Activated CD8-positive, alpha-beta memory T cell treated with anti-CD3 and anti-CD28 coated beads, Interleukin-2, amount 10 ng/mL, durations not matched to agents 7 days and 5 days (primary cell): ENCODE data around the gene ARHGAP5. TPM values are rescaled to one million over a fixed set of nuclear protein-coding genes. Genes with fewer than 3 reads are reported as not detected.
"Not testable (repeated sequence)": the region's sequence is repeated elsewhere in the genome, so short reads cannot be mapped to it uniquely, and the experiment has no call there.

Experiments
- ATAC-seq: fragments of 150-1000 bp; cut with Tn5 transposase; one replicate; pipeline ENCODE4 v1.10.0; 2021; ENCODE audit warnings: moderate library complexity
- CTCF ChIA-PET: fragments of 350-600 bp; sonication (Branson Sonifier 250); formaldehyde crosslinking; loops from one replicate; lab custom pipeline; 2021; ENCODE audit warnings: antibody characterized with exemption; lab: Charles Lee
- DNase-seq: peaks from one replicate; pipeline ENCODE4 v3.0.0-alpha.2; 2020
- H3K27ac Mint-ChIP-seq: one replicate; pipeline ENCODE4 v1.8.0; 2021; ENCODE audit warnings: mild to moderate bottlenecking, mixed read lengths
- H3K27me3 Mint-ChIP-seq: one replicate; pipeline ENCODE4 v1.8.0; 2021; ENCODE audit warnings: mixed read lengths
- H3K36me3 Mint-ChIP-seq: one replicate; pipeline ENCODE4 v1.8.0; 2021; ENCODE audit warnings: mild to moderate bottlenecking, mixed read lengths
- H3K4me1 Mint-ChIP-seq: one replicate; pipeline ENCODE4 v1.8.0; 2021; ENCODE audit warnings: mixed read lengths
- H3K4me3 Mint-ChIP-seq: one replicate; pipeline ENCODE4 v1.8.0; 2021; ENCODE audit warnings: mild to moderate bottlenecking, moderate library complexity, mixed read lengths
- H3K9me3 Mint-ChIP-seq: one replicate; pipeline ENCODE4 v1.8.0; 2022; ENCODE audit warnings: low read depth, mixed read lengths
- total RNA-seq, 2 experiments: library from RNA; stranded (reverse); gene quantifications; one replicate each; pipeline ENCODE4 v1.2.3, GENCODE V29; 2021

The ARHGAP5 gene
- total RNA-seq, 2 experiments from 2014 or later: 25.8 to 29.4 TPM

DNA sequence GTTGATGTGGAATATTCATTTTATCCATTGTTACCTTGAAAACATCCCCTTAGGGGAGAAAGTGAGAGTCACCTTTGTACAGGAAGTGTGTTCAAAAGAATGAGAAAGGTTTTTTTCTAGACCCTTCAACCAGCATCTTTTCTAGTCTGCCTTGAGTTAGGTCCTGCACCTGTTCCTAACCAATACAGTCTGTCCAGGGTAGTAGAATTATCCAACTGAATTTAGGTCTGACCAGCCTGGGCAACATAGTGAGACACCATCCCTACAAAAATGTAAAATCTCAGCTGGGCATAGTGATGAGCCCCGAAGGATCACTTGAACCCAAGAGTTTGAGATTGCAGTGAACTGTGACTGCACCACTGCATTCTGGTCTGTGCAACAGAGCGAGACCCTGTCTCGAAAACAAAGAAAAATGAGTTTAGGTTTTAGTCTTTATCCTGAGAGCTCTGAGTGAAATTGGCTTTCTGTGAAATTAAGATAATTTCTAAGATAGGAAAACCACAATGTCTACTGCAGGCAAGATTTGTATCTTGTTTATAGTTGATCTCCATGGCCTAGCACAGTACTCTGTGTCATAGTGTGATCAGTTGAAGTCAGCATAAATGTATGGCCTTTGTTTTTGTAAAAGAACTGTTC lies 25.2 kb downstream of the ARHGAP5 start:
- no peaks in the 10 kb centered on the region for H3K27me3 Mint-ChIP-seq
- DNase-seq (peak; percentile 41), ATAC-seq (peak; percentile 94)
- CTCF ChIA-PET: no interaction called here
- H3K36me3 Mint-ChIP-seq: peaks cover 10% of the 10 kb centered on the region
- H3K4me3 Mint-ChIP-seq: no peak overlapping the region
- peaks cover 23% of the 10 kb centered on the region for H3K4me1 Mint-ChIP-seq
- peak overlapping the region; percentile 53 for H3K27ac Mint-ChIP-seq
- H3K9me3 Mint-ChIP-seq: no peaks in the 10 kb centered on the region

- no peak overlapping the region for H3K27ac Mint-ChIP-seq
- no peak for ATAC-seq
Measured at GRCh38 chr14:32102968-32103367, 25.9 kb downstream of the ARHGAP5 start.

GRCh38 chr14:32104308-32104707 lies 27.2 kb downstream of the ARHGAP5 start:
- DNase-seq (no peak), ATAC-seq (no peak)
- Mint-ChIP-seq H3K4me1 (peaks cover 23% of the 10 kb centered on the region), H3K4me3 (no peak overlapping the region), H3K9me3 (no peaks in the 10 kb centered on the region), H3K27ac (no peak overlapping the region), H3K36me3 (peaks cover 8% of the 10 kb centered on the region), H3K27me3 (no peaks in the 10 kb centered on the region)
- CTCF ChIA-PET: no interaction called here

More at GRCh38 chr14:32102968-32103367, 25.9 kb downstream of the ARHGAP5 start:
- Mint-ChIP-seq H3K36me3 (peaks cover 8% of the 10 kb centered on the region), H3K4me3 (no peak overlapping the region), H3K4me1 (peaks cover 23% of the 10 kb centered on the region), H3K9me3 (no peaks in the 10 kb centered on the region), H3K27me3 (no peaks in the 10 kb centered on the region)
- CTCF ChIA-PET: no interaction called here
- DNase-seq: no peak

- Mint-ChIP-seq H3K27me3 (no peaks in the 10 kb centered on the region), H3K27ac (no peak overlapping the region), H3K36me3 (peaks cover 9% of the 10 kb centered on the region), H3K9me3 (no peaks in the 10 kb centered on the region), H3K4me1 (peaks cover 23% of the 10 kb centered on the region), H3K4me3 (no peak overlapping the region)
- ATAC-seq: no peak
- CTCF ChIA-PET: no interaction called here
- no peak for DNase-seq
Measured at GRCh38 chr14:32104803-32105202, 27.7 kb downstream of the ARHGAP5 start.

GRCh38 chr14:32109676-32110547 lies 32.8 kb downstream of the ARHGAP5 start:
- no peaks in the 10 kb centered on the region for H3K27me3 Mint-ChIP-seq
- CTCF ChIA-PET: no interaction called here
- H3K4me3 Mint-ChIP-seq: no peak overlapping the region
- H3K9me3 Mint-ChIP-seq: no peaks in the 10 kb centered on the region
- H3K27ac Mint-ChIP-seq: peak overlapping the region; percentile 14
- ATAC-seq (no peak), DNase-seq (no peak)
- peaks cover 17% of the 10 kb centered on the region for H3K36me3 Mint-ChIP-seq
- no peaks in the 10 kb centered on the region for H3K4me1 Mint-ChIP-seq

DNA sequence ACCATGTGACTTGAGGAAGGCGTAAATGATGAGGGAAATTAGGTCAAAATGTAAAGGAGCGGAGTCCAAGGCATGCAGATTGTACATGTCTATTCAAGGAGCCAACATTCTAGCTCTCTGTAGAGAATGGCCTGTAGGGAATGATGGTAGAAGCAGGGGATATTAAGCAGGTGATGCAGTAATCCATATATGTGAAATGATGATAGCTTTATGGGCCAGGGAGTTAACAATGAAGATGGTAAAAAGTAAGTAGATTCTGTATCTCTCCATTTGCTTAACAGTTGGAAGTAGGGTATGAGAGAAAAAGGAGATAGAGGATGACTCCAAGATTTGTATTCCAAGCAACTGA lies 33.4 kb downstream of the ARHGAP5 start:
- DNase-seq (no peak), ATAC-seq (no peak)
- no peaks in the 10 kb centered on the region for H3K4me1 Mint-ChIP-seq
- CTCF ChIA-PET: no interaction called here
- H3K9me3 Mint-ChIP-seq: no peaks in the 10 kb centered on the region
- no peak overlapping the region for H3K4me3 Mint-ChIP-seq
- H3K27ac Mint-ChIP-seq: no peak overlapping the region
- H3K27me3 Mint-ChIP-seq: no peaks in the 10 kb centered on the region
- H3K36me3 Mint-ChIP-seq: peaks cover 19% of the 10 kb centered on the region

DNA sequence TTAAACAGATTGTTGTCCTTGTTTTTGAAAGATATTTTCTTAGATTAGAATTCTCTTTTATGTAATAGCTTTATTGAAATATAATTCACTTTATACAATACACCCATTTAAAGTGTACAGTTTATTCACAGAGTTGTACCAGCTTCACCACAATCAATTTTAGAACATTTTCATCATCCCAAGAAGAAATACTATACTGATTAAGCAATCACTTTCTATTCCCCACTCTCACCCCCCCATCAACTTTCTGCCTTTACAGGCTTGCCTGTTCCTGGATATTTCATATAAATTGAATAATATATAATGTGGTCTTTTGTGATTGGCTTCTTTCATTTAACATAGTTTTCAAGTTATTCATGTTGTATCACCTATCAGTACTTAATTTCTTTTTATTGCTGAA lies 44.4 kb downstream of the ARHGAP5 start:
- no peak for ATAC-seq
- Mint-ChIP-seq H3K9me3 (peaks cover 4% of the 10 kb centered on the region), H3K36me3 (peaks cover 34% of the 10 kb centered on the region), H3K27me3 (no peaks in the 10 kb centered on the region), H3K4me3 (no peak overlapping the region), H3K4me1 (no peaks in the 10 kb centered on the region), H3K27ac (no peak overlapping the region)
- no peak for DNase-seq
- CTCF ChIA-PET: no interaction called here

DNA sequence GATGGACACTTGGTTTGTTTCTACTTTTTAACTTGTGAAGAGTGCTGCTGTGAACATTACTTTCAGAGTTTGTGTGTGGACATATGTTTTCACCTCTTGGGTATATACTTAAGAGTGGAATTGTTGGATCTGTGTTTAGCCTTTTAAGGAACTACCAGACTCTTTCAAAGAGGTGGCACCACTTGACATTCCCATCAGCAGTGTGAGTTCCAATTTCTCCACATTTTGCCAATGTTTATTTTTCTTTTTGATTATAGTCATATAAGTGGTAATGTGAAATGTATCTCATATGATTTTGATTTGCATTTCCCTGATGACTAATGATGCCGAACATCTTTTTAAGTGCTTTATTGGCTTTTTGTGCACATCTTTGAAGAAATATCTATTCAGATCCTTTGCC lies 44.8 kb downstream of the ARHGAP5 start:
- no peaks in the 10 kb centered on the region for H3K27me3 Mint-ChIP-seq
- no peak for ATAC-seq
- H3K9me3 Mint-ChIP-seq: peaks cover 4% of the 10 kb centered on the region
- no peak overlapping the region for H3K27ac Mint-ChIP-seq
- no peaks in the 10 kb centered on the region for H3K4me1 Mint-ChIP-seq
- H3K36me3 Mint-ChIP-seq: peaks cover 34% of the 10 kb centered on the region
- DNase-seq: no peak
- CTCF ChIA-PET: no interaction called here
- H3K4me3 Mint-ChIP-seq: no peak overlapping the region

DNA sequence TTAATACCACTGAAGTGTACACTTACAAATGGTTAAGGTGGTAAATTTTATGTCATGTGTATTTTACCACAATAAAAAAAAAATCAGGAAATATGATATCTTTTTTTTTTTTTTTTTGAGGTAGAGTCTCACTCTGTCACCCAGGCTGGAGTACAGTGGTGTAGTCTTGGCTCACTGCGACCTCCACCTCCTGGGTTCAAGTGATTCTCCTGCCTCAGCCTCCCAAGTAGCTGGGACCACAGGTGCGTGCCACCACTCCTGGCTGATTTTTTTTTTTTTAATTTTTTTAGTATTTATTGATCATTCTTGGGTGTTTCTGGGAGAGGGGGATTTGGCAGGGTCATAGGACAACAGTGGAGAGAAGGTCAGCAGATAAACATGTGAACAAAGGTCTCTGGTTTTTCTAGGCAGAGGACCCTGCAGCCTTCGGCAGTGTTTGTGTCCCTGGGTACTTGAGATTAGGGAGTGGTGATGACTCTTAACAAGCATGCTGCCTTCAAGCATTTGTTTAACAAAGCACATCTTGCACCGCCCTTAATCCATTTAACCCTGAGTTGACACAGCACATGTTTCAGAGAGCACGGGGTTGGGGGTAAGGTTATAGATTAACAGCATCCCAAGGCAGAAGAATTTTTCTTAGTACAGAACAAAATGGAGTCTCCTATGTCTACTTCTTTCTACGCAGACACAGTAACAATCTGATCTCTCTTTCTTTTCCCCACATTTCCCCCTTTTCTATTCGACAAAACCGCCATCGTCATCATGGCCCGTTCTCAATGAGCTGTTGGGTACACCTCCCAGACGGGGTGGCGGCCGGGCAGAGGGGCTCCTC lies 50.0 kb downstream of the ARHGAP5 start:
- H3K27ac Mint-ChIP-seq, DNase-seq, ATAC-seq, H3K4me1 Mint-ChIP-seq, CTCF ChIA-PET, H3K4me3 Mint-ChIP-seq, H3K9me3 Mint-ChIP-seq, H3K27me3 Mint-ChIP-seq: not testable (repeated sequence)
- H3K36me3 Mint-ChIP-seq: peaks cover 60% of the 10 kb centered on the region

GRCh38 chr14:32127731-32128654 lies 50.9 kb downstream of the ARHGAP5 start:
- ATAC-seq, DNase-seq, CTCF ChIA-PET, H3K4me3 Mint-ChIP-seq, H3K27me3 Mint-ChIP-seq, H3K27ac Mint-ChIP-seq, H3K4me1 Mint-ChIP-seq, H3K9me3 Mint-ChIP-seq: not testable (repeated sequence)
- peaks cover 55% of the 10 kb centered on the region for H3K36me3 Mint-ChIP-seq

DNA sequence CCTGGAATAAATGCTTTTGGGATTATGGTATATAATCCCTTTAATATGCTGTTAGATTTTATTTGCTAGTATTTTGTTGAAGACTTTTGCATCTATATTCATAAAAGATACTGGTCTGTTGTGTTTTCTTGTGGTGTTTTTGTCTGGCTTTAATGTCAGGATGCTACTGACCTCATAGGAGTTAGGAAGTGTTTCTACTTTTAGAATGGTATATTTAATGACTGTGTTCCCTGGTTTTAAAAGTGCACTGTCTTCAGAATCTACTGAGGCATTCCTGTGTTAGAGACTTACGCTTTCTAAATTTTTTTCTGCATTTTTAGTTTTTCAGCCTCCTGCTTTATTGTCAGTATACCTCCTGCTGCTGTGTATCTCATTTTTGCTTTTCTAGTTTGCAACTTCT lies 51.6 kb downstream of the ARHGAP5 start:
- H3K27ac Mint-ChIP-seq: no peak overlapping the region
- H3K27me3 Mint-ChIP-seq: no peaks in the 10 kb centered on the region

GRCh38 chr14:32129124-32129523 lies 52.0 kb downstream of the ARHGAP5 start:
- Mint-ChIP-seq H3K4me1 (no peaks in the 10 kb centered on the region), H3K36me3 (peaks cover 54% of the 10 kb centered on the region), H3K4me3 (no peak overlapping the region), H3K9me3 (peaks cover 6% of the 10 kb centered on the region), H3K27me3 (no peaks in the 10 kb centered on the region), H3K27ac (no peak overlapping the region)
- CTCF ChIA-PET: no interaction called here
- DNase-seq: no peak
- ATAC-seq: no peak

More for the DNA sequence above, 51.6 kb downstream of the ARHGAP5 start:
- ATAC-seq (no peak), DNase-seq (no peak)
- CTCF ChIA-PET: no interaction called here
- Mint-ChIP-seq H3K36me3 (peaks cover 55% of the 10 kb centered on the region), H3K4me1 (no peaks in the 10 kb centered on the region), H3K9me3 (peaks cover 6% of the 10 kb centered on the region), H3K4me3 (no peak overlapping the region)

DNA sequence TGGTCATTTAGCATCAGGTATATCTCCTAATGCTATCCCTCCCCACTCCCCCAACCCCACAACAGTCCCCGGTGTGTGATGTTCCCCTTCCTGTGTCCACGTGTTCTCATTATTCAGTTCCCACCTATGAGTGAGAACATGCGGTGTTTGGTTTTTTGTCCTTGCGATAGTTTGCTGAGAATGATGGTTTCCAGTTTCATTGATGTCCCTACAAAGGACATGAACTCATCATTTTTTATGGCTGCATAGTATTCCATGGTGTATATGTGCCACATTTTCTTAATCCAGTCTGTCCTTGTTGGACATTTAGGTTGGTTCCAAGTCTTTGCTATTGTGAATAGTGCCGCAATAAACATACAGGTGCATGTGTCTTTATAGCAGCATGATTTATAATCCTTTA lies 54.6 kb downstream of the ARHGAP5 start:
- CTCF ChIA-PET, H3K27me3 Mint-ChIP-seq, H3K27ac Mint-ChIP-seq, DNase-seq, H3K4me3 Mint-ChIP-seq, H3K4me1 Mint-ChIP-seq, H3K9me3 Mint-ChIP-seq, ATAC-seq: not testable (repeated sequence)
- H3K36me3 Mint-ChIP-seq: peaks cover 57% of the 10 kb centered on the region
